K562 (cell line): ENCODE results near the gene TOM1.

Experiments used
- CHD2 ChIP-seq: IDR thresholded peaks from 2 replicates; pipeline ENCODE4 v1.6.1; 2011; ENCODE audit warnings: low read depth, low read length
- EHMT2 ChIP-seq: fragments of 450-650 bp; IDR thresholded peaks from 2 replicates; pipeline ENCODE4 v1.6.1; 2018; ENCODE audit warnings: antibody characterized with exemption
- EZH2 ChIP-seq: IDR thresholded peaks from 2 replicates; pipeline ENCODE4 v1.6.1; 2012; ENCODE audit warnings: low read depth, mild to moderate bottlenecking, inconsistent platforms, low read length, borderline replicate concordance
- GATAD2B ChIP-seq: fragments of 450-650 bp; IDR thresholded peaks from 2 replicates; pipeline ENCODE4 v1.6.1; 2017; ENCODE audit warnings: mild to moderate bottlenecking, borderline replicate concordance
- HDAC6 ChIP-seq: IDR thresholded peaks from 2 replicates; pipeline ENCODE4 v1.6.1; 2012; ENCODE audit warnings: low read depth, mild to moderate bottlenecking, control low read depth, inconsistent platforms, low read length, moderate library complexity
- HDGF ChIP-seq: fragments of 450-650 bp; IDR thresholded peaks from 2 replicates; pipeline ENCODE4 v1.6.1; 2016
- TF ChIP-seq, protein P1 (sequence below): sonication (generic); formaldehyde crosslinking; IDR thresholded peaks from 2 replicates; pipeline ENCODE4 v1.8.1; 2023; ENCODE audit warnings: mild to moderate bottlenecking, missing genetic modification reagents, moderate library complexity

DNA sequence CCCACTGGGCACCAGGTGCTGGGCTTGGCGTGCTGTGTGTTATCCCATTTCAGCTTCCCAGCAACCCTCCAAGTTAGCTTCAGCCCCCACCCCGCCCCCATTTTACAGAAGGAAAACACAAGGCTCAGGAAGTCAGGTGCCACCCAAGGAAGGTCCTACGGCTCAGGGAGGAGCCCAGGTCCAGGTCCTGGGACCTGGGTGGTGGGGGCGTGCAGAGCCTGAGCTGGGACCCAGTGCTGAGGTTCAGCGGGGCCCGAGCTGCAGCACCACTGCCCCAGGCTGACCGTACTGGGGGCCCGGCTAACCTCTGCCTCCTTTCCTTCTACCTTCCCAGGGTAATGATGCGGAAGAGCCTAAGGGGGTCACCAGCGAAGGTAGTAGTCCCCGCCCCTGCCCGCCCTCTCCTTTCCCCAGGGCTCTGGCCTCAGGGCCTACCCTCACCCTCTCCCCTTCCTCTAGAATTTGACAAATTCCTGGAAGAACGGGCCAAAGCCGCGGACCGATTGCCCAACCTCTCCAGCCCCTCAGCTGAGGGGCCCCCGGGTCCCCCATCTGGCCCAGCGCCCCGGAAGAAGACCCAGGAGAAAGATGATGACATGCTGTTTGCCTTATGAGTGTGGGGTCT, 47.0 kb downstream of the TOM1 start:
- TF ChIP-seq EHMT2, result no peak
- no peak for TF ChIP-seq GATAD2B
- no peak for TF ChIP-seq HDGF
- TF ChIP-seq, protein P1, sequence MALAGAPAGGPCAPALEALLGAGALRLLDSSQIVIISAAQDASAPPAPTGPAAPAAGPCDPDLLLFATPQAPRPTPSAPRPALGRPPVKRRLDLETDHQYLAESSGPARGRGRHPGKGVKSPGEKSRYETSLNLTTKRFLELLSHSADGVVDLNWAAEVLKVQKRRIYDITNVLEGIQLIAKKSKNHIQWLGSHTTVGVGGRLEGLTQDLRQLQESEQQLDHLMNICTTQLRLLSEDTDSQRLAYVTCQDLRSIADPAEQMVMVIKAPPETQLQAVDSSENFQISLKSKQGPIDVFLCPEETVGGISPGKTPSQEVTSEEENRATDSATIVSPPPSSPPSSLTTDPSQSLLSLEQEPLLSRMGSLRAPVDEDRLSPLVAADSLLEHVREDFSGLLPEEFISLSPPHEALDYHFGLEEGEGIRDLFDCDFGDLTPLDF (CRISPR knock-in tag), result no peak
- TF ChIP-seq CHD2, result no peak
- TF ChIP-seq HDAC6, result no peak
- no peak for TF ChIP-seq EZH2
